Skeletal muscle satellite cell (primary cell): ENCODE measurements around the gene ZNF608.

Source experiments
- H3K27me3 ChIP-seq: 2 replicates; pipeline ENCODE4 v1.7.0; 2013; ENCODE audit warnings: low read length; ENCODE audit not compliant: control insufficient read depth, insufficient read depth
- H3K36me3 ChIP-seq: 2 replicates; pipeline ENCODE4 v1.7.0; 2013; ENCODE audit warnings: mild to moderate bottlenecking, control low read depth, low read length; ENCODE audit not compliant: insufficient read depth
- H3K4me1 ChIP-seq: 2 replicates; pipeline ENCODE4 v1.7.0; 2013; ENCODE audit warnings: low read length; ENCODE audit not compliant: control insufficient read depth, insufficient read depth
- H3K4me2 ChIP-seq: 2 replicates; pipeline ENCODE4 v1.7.0; 2013; ENCODE audit warnings: mild to moderate bottlenecking, low read length
- H3K4me3 ChIP-seq: 2 replicates; pipeline ENCODE4 v1.7.0; 2013; ENCODE audit warnings: low read length
- H3K9ac ChIP-seq: 2 replicates; pipeline ENCODE4 v1.7.0; 2013; ENCODE audit warnings: mild to moderate bottlenecking, low read depth, low read length, moderate library complexity
- H3K9me3 ChIP-seq: replicated peaks from 2 replicates; pipeline ENCODE4 v1.7.0; 2013; ENCODE audit warnings: mild to moderate bottlenecking, control low read depth, low read length

The ZNF608 gene

DNA sequence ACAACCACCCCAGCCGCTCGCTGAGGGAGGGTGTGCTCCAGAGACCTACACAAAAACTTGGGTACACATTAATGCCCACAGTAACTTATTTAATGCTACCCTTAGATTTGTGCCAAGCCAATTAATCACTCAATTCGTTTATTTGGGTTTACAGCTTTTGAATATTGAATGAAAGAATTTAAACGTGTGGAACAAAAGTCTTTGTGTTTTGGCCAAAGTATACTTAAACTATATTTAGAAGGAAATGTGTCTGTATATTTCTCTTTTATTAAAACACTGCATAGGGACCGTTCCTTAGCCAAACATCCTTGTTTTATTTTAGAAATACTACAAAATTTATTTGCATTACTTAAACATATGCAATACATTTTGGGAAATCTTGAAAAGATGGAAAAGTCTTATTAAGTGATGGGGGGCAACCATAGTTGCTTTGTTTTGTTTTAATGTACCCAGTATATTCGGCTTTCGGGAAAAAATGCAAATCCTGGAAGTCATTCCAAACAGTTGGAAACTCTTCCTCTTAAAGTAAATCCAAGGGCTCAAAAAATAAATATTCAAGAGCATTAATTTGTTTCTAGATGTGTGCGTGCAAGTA is 11.8 kb downstream of the ZNF608 start:
- Histone ChIP-seq H3K4me1 (peaks cover 24% of the 10 kb centered on the region), H3K9ac (peak overlapping the region; percentile 43), H3K9me3 (no peaks in the 10 kb centered on the region), H3K4me2 (peak overlapping the region; percentile 81), H3K4me3 (peak overlapping the region; percentile 62), H3K36me3 (no peaks in the 10 kb centered on the region), H3K27me3 (no peaks in the 10 kb centered on the region)

DNA sequence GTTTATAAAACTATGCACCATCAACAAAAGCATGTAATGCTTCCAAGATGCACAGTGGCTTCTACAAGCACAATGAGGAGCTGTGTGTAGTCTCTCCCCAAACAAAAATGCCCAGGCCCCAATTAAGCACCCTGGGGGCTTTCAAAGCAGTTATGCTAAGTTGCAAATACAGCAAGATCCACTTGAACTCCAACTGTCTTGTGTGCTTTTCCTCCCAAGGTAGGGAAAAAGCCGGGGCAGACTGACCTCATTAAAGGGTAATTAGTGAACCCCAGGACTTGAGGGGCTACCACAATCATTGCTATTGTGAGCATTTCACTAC is 13.1 kb downstream of the ZNF608 start:
- Histone ChIP-seq H3K4me3 (no peak overlapping the region), H3K27me3 (no peaks in the 10 kb centered on the region), H3K36me3 (no peaks in the 10 kb centered on the region), H3K4me1 (peaks cover 24% of the 10 kb centered on the region), H3K9ac (no peak overlapping the region), H3K4me2 (no peak overlapping the region), H3K9me3 (no peaks in the 10 kb centered on the region)

DNA sequence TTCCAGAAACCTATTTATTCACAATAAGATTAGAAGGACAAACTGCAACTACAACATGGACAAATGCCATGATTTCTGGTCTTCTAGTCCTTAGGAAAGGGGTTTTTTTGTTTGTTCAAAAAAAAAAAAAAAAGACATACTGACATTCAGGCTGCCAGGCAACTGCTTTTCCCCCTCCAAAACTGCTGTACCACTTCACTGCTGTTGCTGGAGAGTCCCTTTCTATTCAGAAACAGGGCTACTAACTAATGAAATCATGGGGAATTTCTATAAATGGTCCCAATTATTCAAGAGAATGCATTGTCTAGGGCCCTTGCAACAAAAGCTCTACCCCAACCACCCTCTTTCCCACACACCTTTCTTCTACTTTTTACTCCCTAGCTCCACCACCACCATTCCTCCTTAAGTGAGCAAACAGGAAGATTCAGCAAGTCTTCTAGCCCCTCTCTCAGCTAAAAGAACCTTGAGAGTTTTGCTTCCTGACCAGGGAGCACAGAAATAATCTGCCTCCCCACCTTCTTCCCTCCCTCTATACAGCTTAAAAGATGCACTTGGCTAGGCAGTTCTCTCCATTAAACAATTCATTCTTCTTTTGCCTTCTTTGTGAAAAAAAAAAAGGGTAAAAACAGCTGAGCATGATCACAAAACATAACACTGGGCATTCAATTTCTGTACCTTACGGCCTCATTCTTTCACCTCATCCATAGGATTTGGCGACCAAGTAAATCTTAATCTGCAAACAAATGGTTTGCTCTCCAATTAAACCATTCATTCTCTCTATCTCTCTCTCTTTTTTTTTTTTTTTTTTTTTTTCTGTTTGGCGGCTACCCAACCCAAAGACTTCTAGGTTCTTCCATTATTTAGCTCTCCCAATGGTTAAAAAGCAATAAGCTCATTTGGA is 13.8 kb downstream of the ZNF608 start:
- Histone ChIP-seq H3K4me2 (no peak overlapping the region), H3K36me3 (no peaks in the 10 kb centered on the region), H3K4me1 (peaks cover 24% of the 10 kb centered on the region), H3K9me3 (no peaks in the 10 kb centered on the region), H3K27me3 (no peaks in the 10 kb centered on the region), H3K4me3 (no peak overlapping the region), H3K9ac (no peak overlapping the region)

DNA sequence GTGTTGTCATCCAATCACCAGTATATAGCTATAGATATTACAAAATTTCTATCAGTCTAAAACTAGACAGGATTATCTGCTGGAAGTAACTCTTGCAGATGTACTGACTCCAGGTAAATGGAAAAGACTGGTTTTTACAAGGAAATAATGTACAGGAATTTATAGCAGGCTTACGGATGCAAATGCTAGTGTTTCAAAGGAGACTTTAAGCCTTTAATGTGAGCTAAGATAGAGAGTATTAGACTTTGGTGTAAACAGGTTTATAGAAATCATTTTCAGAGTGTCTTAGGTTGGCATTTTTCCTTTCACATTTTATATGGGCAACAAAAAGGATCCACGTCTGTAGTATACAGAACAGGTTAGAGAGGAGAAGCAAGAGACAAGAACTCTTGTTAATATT is 16.1 kb downstream of the ZNF608 start:
- Histone ChIP-seq H3K4me3 (no peak overlapping the region), H3K9ac (no peak overlapping the region), H3K4me2 (no peak overlapping the region), H3K4me1 (peaks cover 7% of the 10 kb centered on the region), H3K27me3 (no peaks in the 10 kb centered on the region), H3K36me3 (no peaks in the 10 kb centered on the region), H3K9me3 (no peaks in the 10 kb centered on the region)

DNA sequence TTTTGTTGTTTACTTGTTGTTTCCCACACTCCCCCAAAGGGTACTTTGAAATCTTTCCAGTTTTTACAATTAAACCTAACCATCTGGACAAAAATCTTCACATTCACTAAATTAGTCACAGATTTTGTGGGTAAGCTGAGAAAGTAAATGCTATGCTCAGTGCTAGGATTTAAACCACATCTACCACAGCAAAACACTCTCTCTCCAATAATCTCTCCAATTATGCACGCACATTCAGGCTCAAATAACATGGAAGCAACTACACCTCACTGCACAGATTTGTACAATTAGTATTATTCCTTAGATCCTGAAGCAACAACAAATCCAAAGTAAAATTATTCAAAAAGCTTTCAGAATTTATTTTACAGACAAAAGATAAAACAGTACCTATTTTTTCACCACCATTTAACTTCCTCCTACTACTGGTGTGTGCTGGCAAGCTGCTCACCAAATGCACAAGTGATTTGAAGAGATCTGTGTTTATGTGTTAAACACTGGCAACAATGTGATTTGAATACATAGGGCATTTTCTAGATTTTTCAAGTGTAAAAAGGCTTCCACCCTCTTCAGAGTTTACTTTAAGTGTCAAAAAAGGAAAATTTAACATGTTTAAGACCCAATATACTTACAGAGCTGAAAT is 16.6 kb downstream of the ZNF608 start:
- H3K4me2 ChIP-seq = no peak overlapping the region
- peaks cover 2% of the 10 kb centered on the region for H3K4me1 ChIP-seq
- H3K4me3 ChIP-seq = no peak overlapping the region
- H3K9me3 ChIP-seq = no peaks in the 10 kb centered on the region
- no peaks in the 10 kb centered on the region for H3K27me3 ChIP-seq
- no peaks in the 10 kb centered on the region for H3K36me3 ChIP-seq
- H3K9ac ChIP-seq = no peak overlapping the region

DNA sequence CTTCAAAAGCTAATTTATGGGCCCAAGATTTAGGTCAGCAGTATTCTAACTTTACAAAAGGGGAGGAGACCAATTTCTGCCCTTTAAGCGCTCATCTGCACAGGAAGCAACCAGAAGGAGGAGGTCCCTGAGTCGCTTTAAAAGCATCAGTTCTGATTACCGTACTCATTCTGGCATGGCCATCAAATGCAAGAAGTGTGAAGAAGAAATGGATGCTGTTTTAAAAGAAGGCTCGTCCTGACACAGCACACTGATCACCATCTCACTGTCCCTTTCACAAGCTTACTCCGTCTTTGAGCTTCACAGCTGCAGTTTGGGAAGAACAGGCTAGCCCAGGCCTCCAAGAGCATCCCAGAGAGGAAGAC is 17.5 kb downstream of the ZNF608 start:
- H3K4me2 ChIP-seq = no peak overlapping the region
- H3K9ac ChIP-seq = no peak overlapping the region
- no peaks in the 10 kb centered on the region for H3K27me3 ChIP-seq
- no peak overlapping the region for H3K4me3 ChIP-seq
- no peaks in the 10 kb centered on the region for H3K4me1 ChIP-seq
- H3K9me3 ChIP-seq = no peaks in the 10 kb centered on the region
- H3K36me3 ChIP-seq = no peaks in the 10 kb centered on the region

DNA sequence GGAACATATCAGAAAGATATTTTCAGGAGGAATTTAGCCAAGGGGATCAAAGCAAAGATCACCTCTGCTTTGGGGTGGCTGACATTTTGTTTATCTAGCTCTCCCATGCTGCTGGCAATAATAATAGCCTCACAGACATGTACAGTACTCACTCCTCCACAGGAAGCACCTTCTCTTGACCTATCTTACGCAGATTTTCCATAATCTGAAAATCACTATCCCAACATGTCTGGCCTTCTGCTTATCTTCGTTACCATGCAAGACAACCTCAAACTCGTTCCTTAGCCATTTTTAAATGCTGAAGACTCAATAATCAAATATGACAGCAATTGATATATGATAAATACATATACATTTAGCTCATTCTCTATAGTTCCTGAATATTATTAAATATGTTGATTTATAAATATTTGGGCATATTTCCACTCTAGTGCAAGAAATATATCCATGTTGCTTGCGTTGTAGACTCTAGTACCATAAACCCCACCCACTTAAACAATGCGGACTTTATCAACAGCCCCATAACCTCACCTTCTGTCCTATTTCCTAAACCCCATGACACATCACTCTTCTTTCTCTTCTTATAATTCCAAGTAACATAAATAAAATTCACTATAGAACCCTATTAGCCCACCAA is 18.0 kb downstream of the ZNF608 start:
- no peak overlapping the region for H3K4me3 ChIP-seq
- H3K9me3 ChIP-seq = no peaks in the 10 kb centered on the region
- no peak overlapping the region for H3K4me2 ChIP-seq
- H3K4me1 ChIP-seq = no peaks in the 10 kb centered on the region
- H3K9ac ChIP-seq = no peak overlapping the region
- no peaks in the 10 kb centered on the region for H3K27me3 ChIP-seq
- no peaks in the 10 kb centered on the region for H3K36me3 ChIP-seq

DNA sequence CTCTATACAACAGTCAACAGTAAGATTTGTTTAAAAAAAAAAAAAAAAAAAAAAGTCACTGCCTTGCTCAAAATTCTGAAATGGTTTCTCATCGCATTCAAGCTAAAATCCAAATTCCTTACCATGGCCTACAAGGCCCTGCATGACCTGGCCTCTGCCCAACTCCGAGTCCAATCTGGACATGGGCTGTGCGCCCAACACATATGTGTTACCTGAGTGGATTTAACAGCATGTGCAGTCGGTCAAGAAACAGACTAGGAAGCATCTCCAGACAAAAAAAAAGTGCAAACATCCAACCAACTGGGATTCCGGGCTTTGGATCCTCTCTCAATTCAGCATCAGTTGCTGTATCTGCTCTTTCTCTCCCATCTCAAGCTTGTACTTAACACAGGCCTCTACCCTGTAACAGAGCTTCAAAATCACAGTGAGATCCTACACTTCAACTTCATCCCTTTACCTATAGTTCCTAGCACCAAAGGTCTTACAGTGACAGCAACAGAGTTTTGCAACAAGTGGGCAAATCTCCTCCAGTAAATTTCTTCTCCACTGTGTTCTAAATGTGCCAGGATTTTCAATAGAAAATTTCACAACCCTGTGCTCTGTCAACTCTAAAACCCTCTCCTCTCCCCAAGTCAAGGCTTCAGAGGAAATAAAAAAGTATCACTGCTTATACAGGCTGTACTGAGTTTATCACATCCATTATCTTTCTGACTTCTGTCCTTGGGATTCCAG is 19.6 kb downstream of the ZNF608 start:
- H3K36me3 ChIP-seq = no peaks in the 10 kb centered on the region
- no peak overlapping the region for H3K4me3 ChIP-seq
- H3K4me2 ChIP-seq = no peak overlapping the region
- no peak overlapping the region for H3K9ac ChIP-seq
- H3K9me3 ChIP-seq = no peaks in the 10 kb centered on the region
- H3K27me3 ChIP-seq = no peaks in the 10 kb centered on the region
- H3K4me1 ChIP-seq = no peaks in the 10 kb centered on the region

DNA sequence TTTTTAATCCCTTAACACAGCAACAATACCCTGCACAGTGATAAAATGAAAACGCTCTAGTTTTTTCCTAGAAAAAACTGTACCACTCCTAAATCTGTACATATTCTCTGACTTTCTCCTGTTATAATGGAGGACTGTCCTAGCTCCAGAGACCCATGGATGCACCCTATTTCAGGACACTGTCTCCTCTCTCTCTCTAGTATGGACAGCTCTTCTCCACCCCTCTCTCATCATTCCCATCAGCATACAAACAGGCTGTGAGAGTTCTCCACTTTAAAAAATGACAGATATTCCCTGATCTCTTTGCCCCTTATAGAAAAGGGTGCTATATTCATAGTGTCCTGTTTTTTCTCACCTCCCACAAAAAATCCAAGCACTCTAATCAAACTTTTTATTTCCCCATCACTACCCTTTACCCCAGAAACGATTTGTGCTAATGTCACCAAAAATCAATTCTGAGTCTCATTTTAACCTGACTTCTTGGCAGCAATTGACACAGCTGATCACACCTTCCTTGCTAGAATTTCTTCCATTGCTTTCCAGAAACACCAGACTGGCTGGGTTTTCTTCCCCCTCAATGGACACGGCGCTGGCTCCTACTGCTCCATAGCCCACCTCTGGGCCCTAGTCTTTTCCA is 20.7 kb downstream of the ZNF608 start:
- Histone ChIP-seq H3K4me2 (no peak overlapping the region), H3K36me3 (no peaks in the 10 kb centered on the region), H3K4me1 (no peaks in the 10 kb centered on the region), H3K9ac (no peak overlapping the region), H3K27me3 (no peaks in the 10 kb centered on the region), H3K9me3 (no peaks in the 10 kb centered on the region), H3K4me3 (no peak overlapping the region)

DNA sequence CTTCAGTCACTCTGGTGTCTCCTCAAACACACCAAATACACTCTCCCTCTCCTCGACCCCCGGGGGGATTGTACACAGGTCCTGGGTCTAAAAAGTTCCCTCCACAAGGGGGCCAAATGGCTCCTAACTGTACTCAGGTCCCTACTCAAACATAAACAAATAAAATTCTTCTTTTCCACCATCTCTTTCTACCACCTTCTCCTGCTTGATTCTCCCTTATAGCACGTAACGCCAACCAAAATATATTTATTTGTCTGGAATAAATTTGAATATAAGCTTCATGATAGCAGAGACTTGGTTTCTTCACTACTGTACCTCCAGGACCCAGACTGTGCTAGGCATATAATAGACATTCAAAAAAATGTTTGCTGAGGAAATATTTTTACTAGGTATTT is 21.4 kb downstream of the ZNF608 start:
- Histone ChIP-seq H3K4me1 (no peaks in the 10 kb centered on the region), H3K9me3 (no peaks in the 10 kb centered on the region), H3K36me3 (no peaks in the 10 kb centered on the region), H3K9ac (no peak overlapping the region), H3K4me3 (no peak overlapping the region), H3K4me2 (no peak overlapping the region), H3K27me3 (no peaks in the 10 kb centered on the region)
